ENCODE measurements around the gene SLC37A3. TPM values are rescaled to one million over a fixed set of nuclear protein-coding genes. Genes with fewer than 3 reads are reported as not detected.

The SLC37A3 gene
- total RNA-seq, 2 donors from 2014 or later, result 57.6 to 65.5 TPM

GRCh38 chr7:140292438-140292837 is 105.9 kb downstream of the SLC37A3 start:
- intact Hi-C loops (cut with DNase I, micrococcal nuclease), result no loop called here
- no peak for DNase-seq
- no peak for ATAC-seq

- DNase-seq, result no peak
- intact Hi-C loops (cut with DNase I, micrococcal nuclease), result no loop called here
- peak; percentile 26 for ATAC-seq
Measured at GRCh38 chr7:140289804-140290203, 108.5 kb downstream of the SLC37A3 start.

GRCh38 chr7:140287988-140288387 is 110.3 kb downstream of the SLC37A3 start:
- intact Hi-C loops (cut with DNase I, micrococcal nuclease), result no loop called here
- DNase-seq, result no peak
- ATAC-seq, result no peak

- intact Hi-C loops (cut with DNase I, micrococcal nuclease), result no loop called here
- DNase-seq (no peak), ATAC-seq (peak; percentile 61)
Measured at GRCh38 chr7:140285938-140286337, 112.4 kb downstream of the SLC37A3 start.

- ATAC-seq (no peak), DNase-seq (no peak)
- intact Hi-C loops (cut with DNase I, micrococcal nuclease), result no loop called here
Measured at GRCh38 chr7:140284062-140284461, 114.3 kb downstream of the SLC37A3 start.

Other genes with a start within 250 kb of the SLC37A3 start
- 10 to 100 TPM; 31.8 to 33.4 TPM for gene KDM7A, start 221.5 kb downstream of the SLC37A3 start, total RNA-seq
- gene RAB19, start 5.5 kb upstream of the SLC37A3 start, total RNA-seq, result 10 to 100 TPM; 14.9 to 21.9 TPM
- 100 to 1,000 TPM; 192 to 233 TPM for gene MKRN1, start 81.0 kb upstream of the SLC37A3 start, total RNA-seq
- 1 to 10 TPM; 6.8 to 8.2 TPM for gene DENND2A, start 242.3 kb upstream of the SLC37A3 start, total RNA-seq